Breast epithelium (tissue), 3 donors: ENCODE measurements around the gene RFX8.

ENCODE experiments used
- CTCF ChIP-seq, 3 donors: fragments of 450-650 bp; IDR thresholded peaks; one replicate each; pipeline ENCODE4 v1.5.1; 2016 to 2017; ENCODE audit warnings: antibody characterized with exemption in 3 of 3, mild to moderate bottlenecking in 3 of 3, moderate library complexity in 3 of 3
- POLR2A ChIP-seq: fragments of 450-650 bp; IDR thresholded peaks from one replicate; pipeline ENCODE4 v1.6.1; 2016; ENCODE audit warnings: antibody characterized with exemption, mild to moderate bottlenecking, moderate library complexity

DNA sequence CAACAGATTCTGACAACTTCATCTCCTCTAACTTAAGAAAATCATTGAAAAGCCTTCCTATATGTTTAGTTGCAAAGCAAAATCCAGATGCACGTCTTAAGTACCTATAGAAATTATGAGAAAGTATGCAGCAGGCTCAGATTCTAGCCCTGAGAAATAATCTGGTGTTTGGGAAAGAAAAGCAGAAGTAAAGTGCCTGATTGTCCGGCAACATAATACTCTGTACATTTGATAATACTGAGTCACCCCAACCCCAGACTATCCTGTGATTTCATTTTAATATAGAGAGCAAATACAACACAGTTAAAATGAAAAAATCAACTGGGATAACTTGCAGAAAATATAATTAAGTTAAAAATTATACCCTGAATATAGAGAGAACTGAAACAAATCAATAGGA, 13.5 kb downstream of the RFX8 start:
- no peak for TF ChIP-seq CTCF (IDR thresholded peaks at IDR 0.05)
- no peak for TF ChIP-seq POLR2A
